HG02571 (cell line): Measurements from ENCODE around the gene TAMALIN.

Source experiments
- ATAC-seq: cut with Tn5 transposase; IDR thresholded peaks from one replicate; pipeline ENCODE4 v1.9.1; 2021; ENCODE audit warnings: mild to moderate bottlenecking, moderate library complexity; ENCODE audit not compliant: unreplicated experiment

Gene TAMALIN

GRCh38 chr12:52054231-52054832 is 47.6 kb downstream of the TAMALIN start:
- no peak for ATAC-seq

- ATAC-seq, result no peak
Measured at GRCh38 chr12:52054833-52055730, 48.3 kb downstream of the TAMALIN start.

GRCh38 chr12:52055731-52056711 is 49.3 kb downstream of the TAMALIN start:
- no peak for ATAC-seq

- ATAC-seq, result no peak
Measured at GRCh38 chr12:52056801-52057637, 50.3 kb downstream of the TAMALIN start.

GRCh38 chr12:52057638-52058576 is 51.2 kb downstream of the TAMALIN start:
- ATAC-seq, result no peak

- ATAC-seq, result no peak
Measured at GRCh38 chr12:52058631-52059361, 52.0 kb downstream of the TAMALIN start.

- ATAC-seq, result no peak
Measured at GRCh38 chr12:52059582-52060497, 53.1 kb downstream of the TAMALIN start.

- ATAC-seq, result no peak
Measured at GRCh38 chr12:52060498-52061177, 53.9 kb downstream of the TAMALIN start.

- no peak for ATAC-seq
Measured at GRCh38 chr12:52061470-52062166, 54.9 kb downstream of the TAMALIN start.

GRCh38 chr12:52062167-52063081 is 55.7 kb downstream of the TAMALIN start:
- no peak for ATAC-seq

- ATAC-seq, result no peak
Measured at GRCh38 chr12:52063082-52063924, 56.6 kb downstream of the TAMALIN start.

- no peak for ATAC-seq
Measured at GRCh38 chr12:52063981-52064649, 57.4 kb downstream of the TAMALIN start.
